Measurements from ENCODE around the gene CFB.
"Not testable (repeated sequence)": the region's sequence is repeated elsewhere in the genome, so short reads cannot be mapped to it uniquely, and the experiment has no call there.

DNA sequence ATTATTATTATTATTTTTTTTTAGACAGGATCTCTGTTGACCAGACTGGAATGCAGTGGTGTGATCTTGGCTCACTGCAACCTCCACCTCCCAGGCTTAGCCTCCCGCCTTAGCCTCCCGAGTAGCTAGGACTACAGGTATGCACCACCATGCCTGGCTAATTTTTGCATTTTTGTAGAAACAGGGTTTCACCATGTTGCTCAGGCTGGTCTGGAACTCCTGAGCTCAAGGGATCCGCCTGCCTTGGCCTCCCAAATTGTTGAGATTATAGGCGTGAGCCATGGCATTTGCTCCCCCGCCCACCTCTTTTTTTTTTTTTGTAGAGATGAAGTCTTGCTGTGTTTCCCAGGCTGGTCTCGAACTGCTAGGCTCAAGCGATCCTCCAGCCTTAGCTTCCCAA, 36.6 kb upstream of the CFB start:
- TF ChIP-seq ZNF138 (CRISPR knock-in tag; conservative IDR thresholded peaks at IDR 0.05); ESRRA (CRISPR knock-in tag; IDR thresholded peaks at IDR 0.05; ENCODE audit: borderline replicate concordance): not testable (repeated sequence)
- TF ChIP-seq, protein P1, sequence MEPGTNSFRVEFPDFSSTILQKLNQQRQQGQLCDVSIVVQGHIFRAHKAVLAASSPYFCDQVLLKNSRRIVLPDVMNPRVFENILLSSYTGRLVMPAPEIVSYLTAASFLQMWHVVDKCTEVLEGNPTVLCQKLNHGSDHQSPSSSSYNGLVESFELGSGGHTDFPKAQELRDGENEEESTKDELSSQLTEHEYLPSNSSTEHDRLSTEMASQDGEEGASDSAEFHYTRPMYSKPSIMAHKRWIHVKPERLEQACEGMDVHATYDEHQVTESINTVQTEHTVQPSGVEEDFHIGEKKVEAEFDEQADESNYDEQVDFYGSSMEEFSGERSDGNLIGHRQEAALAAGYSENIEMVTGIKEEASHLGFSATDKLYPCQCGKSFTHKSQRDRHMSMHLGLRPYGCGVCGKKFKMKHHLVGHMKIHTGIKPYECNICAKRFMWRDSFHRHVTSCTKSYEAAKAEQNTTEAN (CRISPR knock-in tag; IDR thresholded peaks at IDR 0.05): not testable (repeated sequence)
- TF ChIP-seq, protein P2, sequence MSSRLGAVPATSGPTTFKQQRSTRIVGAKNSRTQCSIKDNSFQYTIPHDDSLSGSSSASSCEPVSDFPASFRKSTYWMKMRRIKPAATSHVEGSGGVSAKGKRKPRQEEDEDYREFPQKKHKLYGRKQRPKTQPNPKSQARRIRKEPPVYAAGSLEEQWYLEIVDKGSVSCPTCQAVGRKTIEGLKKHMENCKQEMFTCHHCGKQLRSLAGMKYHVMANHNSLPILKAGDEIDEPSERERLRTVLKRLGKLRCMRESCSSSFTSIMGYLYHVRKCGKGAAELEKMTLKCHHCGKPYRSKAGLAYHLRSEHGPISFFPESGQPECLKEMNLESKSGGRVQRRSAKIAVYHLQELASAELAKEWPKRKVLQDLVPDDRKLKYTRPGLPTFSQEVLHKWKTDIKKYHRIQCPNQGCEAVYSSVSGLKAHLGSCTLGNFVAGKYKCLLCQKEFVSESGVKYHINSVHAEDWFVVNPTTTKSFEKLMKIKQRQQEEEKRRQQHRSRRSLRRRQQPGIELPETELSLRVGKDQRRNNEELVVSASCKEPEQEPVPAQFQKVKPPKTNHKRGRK (CRISPR knock-in tag; IDR thresholded peaks at IDR 0.05; ENCODE audit: borderline replicate concordance): not testable (repeated sequence)
- TF ChIP-seq, protein P3, sequence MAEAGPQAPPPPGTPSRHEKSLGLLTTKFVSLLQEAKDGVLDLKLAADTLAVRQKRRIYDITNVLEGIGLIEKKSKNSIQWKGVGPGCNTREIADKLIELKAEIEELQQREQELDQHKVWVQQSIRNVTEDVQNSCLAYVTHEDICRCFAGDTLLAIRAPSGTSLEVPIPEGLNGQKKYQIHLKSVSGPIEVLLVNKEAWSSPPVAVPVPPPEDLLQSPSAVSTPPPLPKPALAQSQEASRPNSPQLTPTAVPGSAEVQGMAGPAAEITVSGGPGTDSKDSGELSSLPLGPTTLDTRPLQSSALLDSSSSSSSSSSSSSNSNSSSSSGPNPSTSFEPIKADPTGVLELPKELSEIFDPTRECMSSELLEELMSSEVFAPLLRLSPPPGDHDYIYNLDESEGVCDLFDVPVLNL (CRISPR knock-in tag; IDR thresholded peaks at IDR 0.05; ENCODE audit: borderline replicate concordance, low read depth): not testable (repeated sequence)
- TF ChIP-seq, protein P4, sequence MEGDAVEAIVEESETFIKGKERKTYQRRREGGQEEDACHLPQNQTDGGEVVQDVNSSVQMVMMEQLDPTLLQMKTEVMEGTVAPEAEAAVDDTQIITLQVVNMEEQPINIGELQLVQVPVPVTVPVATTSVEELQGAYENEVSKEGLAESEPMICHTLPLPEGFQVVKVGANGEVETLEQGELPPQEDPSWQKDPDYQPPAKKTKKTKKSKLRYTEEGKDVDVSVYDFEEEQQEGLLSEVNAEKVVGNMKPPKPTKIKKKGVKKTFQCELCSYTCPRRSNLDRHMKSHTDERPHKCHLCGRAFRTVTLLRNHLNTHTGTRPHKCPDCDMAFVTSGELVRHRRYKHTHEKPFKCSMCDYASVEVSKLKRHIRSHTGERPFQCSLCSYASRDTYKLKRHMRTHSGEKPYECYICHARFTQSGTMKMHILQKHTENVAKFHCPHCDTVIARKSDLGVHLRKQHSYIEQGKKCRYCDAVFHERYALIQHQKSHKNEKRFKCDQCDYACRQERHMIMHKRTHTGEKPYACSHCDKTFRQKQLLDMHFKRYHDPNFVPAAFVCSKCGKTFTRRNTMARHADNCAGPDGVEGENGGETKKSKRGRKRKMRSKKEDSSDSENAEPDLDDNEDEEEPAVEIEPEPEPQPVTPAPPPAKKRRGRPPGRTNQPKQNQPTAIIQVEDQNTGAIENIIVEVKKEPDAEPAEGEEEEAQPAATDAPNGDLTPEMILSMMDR (IDR thresholded peaks at IDR 0.05): not testable (repeated sequence)
- TF ChIP-seq, protein P5, sequence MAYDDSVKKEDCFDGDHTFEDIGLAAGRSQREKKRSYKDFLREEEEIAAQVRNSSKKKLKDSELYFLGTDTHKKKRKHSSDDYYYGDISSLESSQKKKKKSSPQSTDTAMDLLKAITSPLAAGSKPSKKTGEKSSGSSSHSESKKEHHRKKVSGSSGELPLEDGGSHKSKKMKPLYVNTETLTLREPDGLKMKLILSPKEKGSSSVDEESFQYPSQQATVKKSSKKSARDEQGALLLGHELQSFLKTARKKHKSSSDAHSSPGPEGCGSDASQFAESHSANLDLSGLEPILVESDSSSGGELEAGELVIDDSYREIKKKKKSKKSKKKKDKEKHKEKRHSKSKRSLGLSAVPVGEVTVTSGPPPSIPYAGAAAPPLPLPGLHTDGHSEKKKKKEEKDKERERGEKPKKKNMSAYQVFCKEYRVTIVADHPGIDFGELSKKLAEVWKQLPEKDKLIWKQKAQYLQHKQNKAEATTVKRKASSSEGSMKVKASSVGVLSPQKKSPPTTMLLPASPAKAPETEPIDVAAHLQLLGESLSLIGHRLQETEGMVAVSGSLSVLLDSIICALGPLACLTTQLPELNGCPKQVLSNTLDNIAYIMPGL (CRISPR knock-in tag; IDR thresholded peaks at IDR 0.05): not testable (repeated sequence)
